Neuronal stem cell (in vitro differentiated cells): Measurements from ENCODE around the gene NEB.

Source experiments
- DNase-seq: peaks from one replicate; pipeline ENCODE4 v3.0.0-alpha.2; 2013; ENCODE audit warnings: low spot score
- H2AFZ ChIP-seq: one replicate; pipeline ENCODE4 v1.6.1; 2013; ENCODE audit warnings: mild to moderate bottlenecking, low read length, inconsistent platforms
- H2AK5ac ChIP-seq: 2 replicates; pipeline ENCODE4 v1.6.1; 2013; ENCODE audit warnings: low read depth, mild to moderate bottlenecking, inconsistent platforms, low read length, moderate library complexity, mixed read lengths
- H2BK120ac ChIP-seq: 2 replicates; pipeline ENCODE4 v1.6.1; 2013; ENCODE audit warnings: low read depth, mild to moderate bottlenecking, inconsistent platforms, low read length, moderate library complexity, mixed read lengths
- H2BK12ac ChIP-seq: one replicate; pipeline ENCODE4 v1.6.1; 2013; ENCODE audit warnings: low read length, inconsistent platforms
- H2BK15ac ChIP-seq: 2 replicates; pipeline ENCODE4 v1.6.1; 2013; ENCODE audit warnings: mild to moderate bottlenecking, low read length, inconsistent platforms, mixed read lengths
- H2BK5ac ChIP-seq: one replicate; pipeline ENCODE4 v1.6.1; 2013; ENCODE audit warnings: inconsistent platforms, mild to moderate bottlenecking, low read length, moderate library complexity
- H3K14ac ChIP-seq: one replicate; pipeline ENCODE4 v1.6.1; 2013; ENCODE audit warnings: low read length, inconsistent platforms
- H3K18ac ChIP-seq: 2 replicates; pipeline ENCODE4 v1.6.1; 2013; ENCODE audit warnings: low read length, inconsistent platforms
- H3K23ac ChIP-seq: 2 replicates; pipeline ENCODE4 v1.6.1; 2013; ENCODE audit warnings: low read depth, mild to moderate bottlenecking, mixed read lengths, low read length, inconsistent platforms; ENCODE audit not compliant: poor library complexity
- H3K27ac ChIP-seq: replicated peaks from 3 replicates; pipeline ENCODE4 v1.5.1; 2013; ENCODE audit warnings: low read length, inconsistent platforms
- H3K27me3 ChIP-seq, 3 experiments: 2 replicates each; pipeline ENCODE4 v1.6.1; 2013; ENCODE audit warnings: low read length in 3 of 3, mild to moderate bottlenecking in 2 of 3, inconsistent platforms in 1 of 3, low read depth in 1 of 3, mixed read lengths in 1 of 3, moderate library complexity in 1 of 3; ENCODE audit not compliant: control insufficient read depth in 3 of 3, insufficient read depth in 3 of 3
- H3K36me3 ChIP-seq, 2 donors: replicated peaks in 1 of 2; 2 replicates each; pipeline ENCODE4 v1.6.1; 2013; ENCODE audit warnings: low read length in 2 of 2; ENCODE audit not compliant: control insufficient read depth in 2 of 2, insufficient read depth in 2 of 2
- H3K4ac ChIP-seq: 2 replicates; pipeline ENCODE4 v1.6.1; 2013; ENCODE audit warnings: inconsistent platforms, mild to moderate bottlenecking, low read length, moderate library complexity
- H3K4me1 ChIP-seq, 2 donors: 1 replicate in 1 of 2; 2 replicates in 1 of 2; pipeline ENCODE4 v1.6.1; 2013; ENCODE audit warnings: low read length in 2 of 2, low read depth in 1 of 2; ENCODE audit not compliant: control insufficient read depth in 2 of 2, insufficient read depth in 1 of 2
- H3K4me2 ChIP-seq: one replicate; pipeline ENCODE4 v1.6.1; 2013; ENCODE audit warnings: mild to moderate bottlenecking, low read length, inconsistent platforms; ENCODE audit not compliant: insufficient read depth, poor library complexity, severe bottlenecking
- H3K4me3 ChIP-seq, 2 donors: 2 replicates each; pipeline ENCODE4 v1.5.1; 2013; ENCODE audit warnings: low read length in 2 of 2, mild to moderate bottlenecking in 2 of 2, inconsistent platforms in 1 of 2, moderate library complexity in 1 of 2
- H3K79me1 ChIP-seq: one replicate; pipeline ENCODE4 v1.6.1; 2013; ENCODE audit warnings: low read depth, mild to moderate bottlenecking, inconsistent platforms, low read length, moderate library complexity
- H3K9ac ChIP-seq: one replicate; pipeline ENCODE4 v1.6.1; 2013; ENCODE audit warnings: mild to moderate bottlenecking, low read depth, low read length, inconsistent platforms; ENCODE audit not compliant: poor library complexity
- H3K9me3 ChIP-seq, 2 donors: replicated peaks in 1 of 2; 2 replicates each; pipeline versions ENCODE3 to v1.6.1; 2013; ENCODE audit warnings: low read length in 2 of 2, mild to moderate bottlenecking in 2 of 2, inconsistent platforms in 1 of 2, low read depth in 1 of 2, mixed read lengths in 1 of 2, moderate library complexity in 1 of 2; ENCODE audit not compliant: control insufficient read depth in 2 of 2, insufficient read depth in 1 of 2
- H4K8ac ChIP-seq: one replicate; pipeline ENCODE4 v1.6.1; 2013; ENCODE audit warnings: low read depth, mild to moderate bottlenecking, inconsistent platforms, low read length, moderate library complexity
- H4K91ac ChIP-seq: one replicate; pipeline ENCODE4 v1.6.1; 2013; ENCODE audit warnings: low read length, low read depth, mild to moderate bottlenecking, inconsistent platforms; ENCODE audit not compliant: poor library complexity
- WGBS, 2 donors: extraction: QIAGEN DNeasy Blood & Tissue Kit; methylation state at CpG; one replicate each; pipeline ENCODE4 v1.1.7; 2013; ENCODE audit warnings: missing lambda C conversion rate in 2 of 2, mixed read lengths in 1 of 2; ENCODE audit not compliant: insufficient read length in 2 of 2, insufficient replicate concordance in 1 of 2; ENCODE audit errors: extremely low coverage in 2 of 2; 5-methylcytosine and 5-hydroxymethylcytosine counted together

Gene NEB

DNA sequence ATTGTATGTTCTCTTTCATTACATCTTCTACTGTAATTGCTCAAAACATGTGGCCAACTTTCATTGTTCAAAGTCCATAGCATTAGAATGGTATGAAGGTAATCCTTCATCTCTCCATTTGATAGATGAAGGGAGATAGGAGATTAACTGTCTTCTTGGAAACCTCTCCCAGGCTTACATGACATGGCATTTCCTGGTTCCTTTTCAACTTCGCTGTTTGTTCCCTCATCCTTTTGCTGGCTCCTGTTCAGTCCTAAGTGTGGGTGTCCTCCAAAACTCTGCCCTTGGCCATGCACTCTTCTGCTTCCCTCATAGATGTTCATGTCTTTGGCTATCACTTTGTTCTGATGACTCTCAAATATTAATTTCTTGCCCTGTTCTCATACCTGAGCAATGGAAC, 13.8 kb downstream of the NEB start:
- Histone ChIP-seq H2BK5ac (no peak overlapping the region), H3K18ac (no peak overlapping the region), H3K4me1 (no peaks in the 10 kb centered on the region), H3K27ac (no peak overlapping the region), H3K23ac (no peak overlapping the region), H3K4me2 (no peak overlapping the region), H3K9me3 (no peaks in the 10 kb centered on the region), H3K27me3 (peaks cover 0 to 3% (median 0%) of the 10 kb centered on the region in 3 experiments), H4K91ac (no peak overlapping the region), H3K14ac (no peak overlapping the region), H3K4me3 (no peak overlapping the region), H3K79me1 (no peaks in the 10 kb centered on the region), H2BK12ac (no peak overlapping the region), H3K9ac (no peak overlapping the region), H3K36me3 (no peaks in the 10 kb centered on the region), H2BK15ac (no peak overlapping the region), H2AFZ (no peak overlapping the region), H4K8ac (no peak overlapping the region), H2BK120ac (no peak overlapping the region), H3K4ac (no peak overlapping the region), H2AK5ac (no peak overlapping the region)
- DNase-seq, result no peak
- no CpG with 5 or more reads among the region's 1 CpG for WGBS, 2 donors

DNA sequence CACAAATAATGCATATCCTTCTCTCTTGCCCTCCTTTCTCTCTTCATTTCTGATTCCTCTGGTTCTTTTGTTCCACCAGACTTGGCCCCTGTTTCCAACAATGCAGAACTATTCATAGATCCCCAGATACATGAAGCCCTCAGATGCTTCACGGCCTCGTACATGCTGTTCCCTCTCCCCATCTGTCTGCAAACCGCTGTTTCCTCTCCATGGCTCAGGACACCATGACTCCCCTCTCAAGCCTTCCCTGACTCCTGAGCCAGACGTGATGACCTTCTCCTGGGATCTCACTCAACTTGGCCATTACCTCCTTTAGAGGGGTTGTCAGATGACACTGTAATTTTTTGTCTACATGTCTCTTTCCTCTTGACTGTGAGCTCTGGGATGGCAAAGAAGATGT, 15.5 kb downstream of the NEB start:
- Histone ChIP-seq H3K36me3 (no peaks in the 10 kb centered on the region), H3K4me2 (no peak overlapping the region), H3K27me3 (peaks cover 0 to 3% (median 0%) of the 10 kb centered on the region in 3 experiments), H3K4me3 (no peak overlapping the region), H3K79me1 (no peaks in the 10 kb centered on the region), H3K4ac (no peak overlapping the region), H3K18ac (no peak overlapping the region), H2BK5ac (no peak overlapping the region), H3K14ac (no peak overlapping the region), H3K9me3 (no peaks in the 10 kb centered on the region), H3K23ac (no peak overlapping the region), H3K4me1 (no peaks in the 10 kb centered on the region), H3K27ac (no peak overlapping the region), H2AFZ (no peak overlapping the region), H2BK12ac (no peak overlapping the region), H2BK120ac (no peak overlapping the region), H2BK15ac (no peak overlapping the region), H4K91ac (no peak overlapping the region), H3K9ac (no peak overlapping the region), H4K8ac (no peak overlapping the region), H2AK5ac (no peak overlapping the region)
- no peak for DNase-seq
- no CpG with 5 or more reads among the region's 4 CpGs for WGBS, 2 donors

DNA sequence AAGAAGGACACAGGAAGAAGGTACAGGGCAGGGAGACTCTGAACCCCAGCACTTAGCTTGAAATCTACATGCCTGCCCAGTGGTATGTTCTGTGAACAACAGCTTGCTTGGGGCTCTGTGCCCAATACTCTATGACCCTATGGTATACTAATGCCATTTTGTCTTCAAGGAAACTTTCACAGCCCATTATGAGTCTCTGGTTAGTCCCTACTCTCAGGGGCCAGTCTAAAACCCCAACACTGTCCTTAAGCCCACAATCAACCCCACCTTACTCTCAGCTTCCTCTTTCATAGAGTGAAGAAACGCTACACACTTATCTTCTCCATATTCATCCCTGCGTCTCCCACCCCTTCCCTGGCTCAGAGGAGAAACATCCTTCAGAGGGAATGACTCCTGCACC, 16.0 kb downstream of the NEB start:
- no CpG with 5 or more reads among the region's 2 CpGs for WGBS, 2 donors
- no peak overlapping the region for H3K9ac ChIP-seq
- no peak overlapping the region for H3K14ac ChIP-seq
- no peak overlapping the region for H4K8ac ChIP-seq
- H3K36me3 ChIP-seq, result no peaks in the 10 kb centered on the region
- no peak overlapping the region for H3K27ac ChIP-seq
- no peaks in the 10 kb centered on the region for H3K9me3 ChIP-seq
- no peak overlapping the region for H2AFZ ChIP-seq
- H3K4me2 ChIP-seq, result no peak overlapping the region
- H3K4me3 ChIP-seq, result no peak overlapping the region
- peaks cover 0 to 3% (median 0%) of the 10 kb centered on the region in 3 experiments for H3K27me3 ChIP-seq
- H3K79me1 ChIP-seq, result no peaks in the 10 kb centered on the region
- H2BK12ac ChIP-seq, result no peak overlapping the region
- H2BK120ac ChIP-seq, result no peak overlapping the region
- H2BK15ac ChIP-seq, result no peak overlapping the region
- H3K23ac ChIP-seq, result no peak overlapping the region
- no peak overlapping the region for H4K91ac ChIP-seq
- H3K4ac ChIP-seq, result no peak overlapping the region
- DNase-seq, result no peak
- no peak overlapping the region for H2BK5ac ChIP-seq
- H3K4me1 ChIP-seq, result no peaks in the 10 kb centered on the region
- no peak overlapping the region for H3K18ac ChIP-seq
- no peak overlapping the region for H2AK5ac ChIP-seq

DNA sequence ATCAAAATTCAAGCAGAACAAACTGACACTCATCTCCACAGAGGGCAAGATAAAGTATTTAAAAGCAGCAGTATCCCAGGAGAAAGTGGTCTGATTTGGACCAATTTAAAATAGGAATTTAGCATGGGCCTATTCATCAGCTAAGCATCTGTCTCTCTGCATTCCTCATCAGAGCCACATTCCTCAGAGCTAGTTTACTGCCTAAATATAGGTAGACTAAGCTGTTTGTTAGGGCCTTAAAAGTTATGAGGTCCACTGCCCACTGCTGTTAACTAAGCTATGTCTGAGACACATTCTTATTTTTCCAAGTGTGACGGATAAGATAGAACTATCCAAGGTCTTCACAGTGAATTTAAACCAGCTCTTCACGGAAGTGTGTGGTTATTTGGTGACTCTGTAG, 17.6 kb downstream of the NEB start:
- Histone ChIP-seq H4K91ac (no peak overlapping the region), H3K14ac (no peak overlapping the region), H4K8ac (no peak overlapping the region), H3K9ac (no peak overlapping the region), H3K36me3 (no peaks in the 10 kb centered on the region), H3K4me2 (no peak overlapping the region), H2BK12ac (no peak overlapping the region), H3K4me3 (no peak overlapping the region), H2AFZ (no peak overlapping the region), H2AK5ac (no peak overlapping the region), H3K27ac (no peak overlapping the region), H2BK5ac (no peak overlapping the region), H2BK120ac (no peak overlapping the region), H3K23ac (no peak overlapping the region), H2BK15ac (no peak overlapping the region), H3K9me3 (no peaks in the 10 kb centered on the region), H3K79me1 (no peaks in the 10 kb centered on the region), H3K27me3 (peaks cover 0 to 8% (median 0%) of the 10 kb centered on the region in 3 experiments), H3K4me1 (no peaks in the 10 kb centered on the region), H3K4ac (no peak overlapping the region), H3K18ac (no peak overlapping the region)
- WGBS, 2 donors, result no CpG with 5 or more reads among the region's 2 CpGs
- no peak for DNase-seq
